GM21423 (cell line): Measurements from ENCODE around the gene TMEM203.
"Not testable (repeated sequence)": the region's sequence is repeated elsewhere in the genome, so short reads cannot be mapped to it uniquely, and the experiment has no call there.

Source experiments
- ATAC-seq: cut with Tn5 transposase; IDR thresholded peaks from one replicate; pipeline ENCODE4 v1.9.1; 2021; ENCODE audit warnings: mild to moderate bottlenecking, moderate library complexity; ENCODE audit not compliant: unreplicated experiment

The TMEM203 gene

GRCh38 chr9:137205126-137206069, at the start of gene TMEM203, which contains the start of gene NDOR1:
TMEM203 (minus strand) TSS chr9:137205648; CDS start chr9:137205414, 234 bp downstream.
NDOR1 (plus strand) TSS chr9:137205700; CDS start chr9:137205778, 78 bp downstream.
- ATAC-seq: peak; percentile 39

- ATAC-seq: peak; percentile 76
Measured at GRCh38 chr9:137254624-137255447, 49.4 kb upstream of the TMEM203 start, which contains the start of gene NELFB. NELFB (plus strand) TSS chr9:137255327.

GRCh38 chr9:137253717-137254623, 48.5 kb upstream of the TMEM203 start:
- no peak for ATAC-seq

- ATAC-seq: no peak
Measured at GRCh38 chr9:137252555-137253506, 47.4 kb upstream of the TMEM203 start.

GRCh38 chr9:137251490-137252268, 46.2 kb upstream of the TMEM203 start:
- ATAC-seq: no peak

GRCh38 chr9:137251194-137251461, 45.7 kb upstream of the TMEM203 start, which contains the start of gene STPG3:
STPG3 (plus strand) TSS chr9:137251286; CDS start chr9:137251287, 1 bp downstream.
- no peak for ATAC-seq

GRCh38 chr9:137250329-137251193, 45.1 kb upstream of the TMEM203 start:
- no peak for ATAC-seq

GRCh38 chr9:137247916-137248175, 42.4 kb upstream of the TMEM203 start:
- no peak for ATAC-seq

- ATAC-seq: no peak
Measured at GRCh38 chr9:137247135-137247915, 41.9 kb upstream of the TMEM203 start.

GRCh38 chr9:137245450-137246421, 40.3 kb upstream of the TMEM203 start:
- ATAC-seq: no peak

GRCh38 chr9:137244486-137245449, 39.3 kb upstream of the TMEM203 start:
- ATAC-seq: no peak

GRCh38 chr9:137243626-137244485, 38.4 kb upstream of the TMEM203 start:
- no peak for ATAC-seq

- ATAC-seq: not testable (repeated sequence)
Measured at GRCh38 chr9:137243266-137243625, 37.8 kb upstream of the TMEM203 start.
